NCI-H1694 (cell line): ENCODE data around the gene GPR55.
"Not testable (repeated sequence)": the region's sequence is repeated elsewhere in the genome, so short reads cannot be mapped to it uniquely, and the experiment has no call there.

Experiments
- DNase-seq: peaks from one replicate; lab custom pipeline; 2025; lab: John Stamatoyannopoulos, UW

Gene GPR55

DNA sequence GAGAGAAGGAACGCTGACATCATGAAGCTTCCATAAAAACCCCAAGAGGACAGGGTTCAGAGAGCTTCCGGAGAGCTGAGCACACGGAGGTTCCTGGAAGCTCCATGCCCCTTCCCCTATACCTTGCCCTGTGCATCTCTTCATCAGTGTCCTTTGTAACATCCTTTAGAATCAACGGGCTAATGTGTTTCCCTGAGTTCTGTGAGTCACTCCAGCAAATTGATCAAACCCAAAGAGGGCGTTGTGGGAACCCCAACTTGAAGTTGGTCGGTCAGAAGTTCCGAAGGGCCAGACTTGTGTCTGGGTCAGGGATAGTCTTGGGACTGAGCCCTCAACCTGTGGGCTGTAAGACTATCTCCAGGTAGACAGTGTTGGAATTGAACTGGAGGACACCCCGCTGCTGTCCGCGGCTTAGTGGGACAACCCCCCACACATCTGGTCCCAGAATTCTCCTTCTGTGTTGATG lies 25.9 kb upstream of the GPR55 start:
- no peak for DNase-seq

GRCh38 chr2:230949966-230950873 lies 25.2 kb upstream of the GPR55 start:
- no peak for DNase-seq

DNA sequence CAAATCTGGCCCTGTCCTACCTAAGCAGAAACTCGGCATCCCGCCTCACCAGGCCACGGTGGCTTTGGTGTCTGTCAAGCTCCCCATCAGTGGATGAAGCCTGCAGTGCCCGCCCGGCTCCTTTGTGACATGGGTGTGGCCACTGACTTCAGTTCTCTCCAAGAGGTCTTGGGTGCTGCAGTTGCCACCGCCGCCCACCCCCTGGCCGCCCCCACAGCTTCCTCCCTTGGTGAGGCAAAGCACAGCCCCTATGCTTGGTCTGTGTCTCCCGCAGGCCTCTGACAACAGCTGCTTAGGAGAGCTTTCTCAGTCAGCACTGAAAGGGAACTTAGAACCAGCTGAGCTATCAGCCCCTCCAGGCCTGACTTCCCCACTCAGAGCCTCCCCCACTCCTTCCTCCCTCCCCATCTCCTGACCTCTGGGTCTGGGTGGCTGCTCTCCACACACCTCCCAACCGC lies 22.9 kb upstream of the GPR55 start:
- no peak for DNase-seq

GRCh38 chr2:230947235-230947576 lies 22.2 kb upstream of the GPR55 start:
- no peak for DNase-seq

DNA sequence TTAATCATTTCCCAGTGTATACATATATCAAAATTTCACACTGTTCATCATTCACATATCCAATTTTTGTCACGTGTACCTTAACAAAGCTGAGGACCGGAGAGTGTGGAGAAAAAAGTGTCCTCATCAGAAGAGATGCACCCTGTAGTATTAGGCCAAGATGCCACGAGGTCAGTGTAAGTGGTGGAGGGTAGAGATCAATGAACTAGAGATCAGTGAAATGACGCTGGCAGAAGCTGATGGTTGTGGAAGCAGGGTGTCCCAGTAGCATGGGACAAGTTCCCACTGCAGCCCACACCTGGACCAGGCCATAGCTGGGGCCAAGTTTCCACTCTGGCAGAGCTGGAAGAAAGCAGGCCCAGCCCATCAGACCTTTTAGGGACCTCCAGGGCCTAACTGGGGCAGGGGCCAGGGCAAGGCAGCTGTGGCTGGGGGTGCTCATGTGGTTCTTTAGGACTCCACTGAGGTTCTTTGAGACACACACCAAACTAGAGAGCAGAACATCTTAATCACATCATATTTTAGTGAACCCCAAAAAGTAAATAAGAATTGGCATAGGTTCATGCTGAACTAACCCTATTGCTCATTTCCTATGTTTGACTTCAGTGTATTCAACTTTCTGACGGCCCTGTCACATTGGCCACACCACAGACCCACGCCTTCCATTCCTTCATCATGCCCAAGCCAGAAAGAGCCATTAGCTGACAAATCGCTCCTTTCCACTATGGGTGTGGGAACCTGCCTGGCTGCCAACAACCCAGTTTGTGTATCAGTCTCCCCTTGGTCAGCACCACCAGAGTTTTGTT lies 21.6 kb upstream of the GPR55 start:
- DNase-seq = no peak

GRCh38 chr2:230944757-230945372 lies 19.8 kb upstream of the GPR55 start:
- DNase-seq = no peak

DNA sequence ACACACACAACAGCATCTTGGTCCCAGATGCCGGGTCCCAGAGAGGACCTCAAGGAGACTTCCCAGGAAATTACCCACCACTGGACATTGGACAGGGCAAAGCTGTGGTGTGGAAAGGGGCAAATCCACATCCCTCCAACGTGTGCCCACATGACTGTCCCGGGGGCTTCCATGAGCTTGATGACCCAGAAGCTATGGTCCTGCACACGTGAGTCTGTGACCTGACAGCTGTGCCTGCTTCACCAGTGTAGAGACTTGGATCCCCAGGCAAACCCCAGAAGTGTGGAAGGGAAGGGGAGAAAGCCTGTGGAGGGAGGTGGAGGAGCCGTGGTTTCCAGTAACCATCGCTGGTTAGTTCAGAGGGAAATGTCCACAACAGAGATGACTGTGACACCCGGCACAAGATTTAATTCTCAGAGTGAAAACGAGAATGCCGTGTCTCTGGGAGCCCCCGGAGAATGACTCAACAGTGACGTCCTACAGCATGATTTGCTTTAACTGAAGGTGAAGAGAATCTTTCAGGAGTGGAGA lies 19.1 kb upstream of the GPR55 start:
- no peak for DNase-seq

- no peak for DNase-seq
These were observed 18.2 kb upstream of the GPR55 start for GRCh38 chr2:230942920-230943896.

- no peak for DNase-seq
These were observed 17.3 kb upstream of the GPR55 start for GRCh38 chr2:230942371-230942770.

DNA sequence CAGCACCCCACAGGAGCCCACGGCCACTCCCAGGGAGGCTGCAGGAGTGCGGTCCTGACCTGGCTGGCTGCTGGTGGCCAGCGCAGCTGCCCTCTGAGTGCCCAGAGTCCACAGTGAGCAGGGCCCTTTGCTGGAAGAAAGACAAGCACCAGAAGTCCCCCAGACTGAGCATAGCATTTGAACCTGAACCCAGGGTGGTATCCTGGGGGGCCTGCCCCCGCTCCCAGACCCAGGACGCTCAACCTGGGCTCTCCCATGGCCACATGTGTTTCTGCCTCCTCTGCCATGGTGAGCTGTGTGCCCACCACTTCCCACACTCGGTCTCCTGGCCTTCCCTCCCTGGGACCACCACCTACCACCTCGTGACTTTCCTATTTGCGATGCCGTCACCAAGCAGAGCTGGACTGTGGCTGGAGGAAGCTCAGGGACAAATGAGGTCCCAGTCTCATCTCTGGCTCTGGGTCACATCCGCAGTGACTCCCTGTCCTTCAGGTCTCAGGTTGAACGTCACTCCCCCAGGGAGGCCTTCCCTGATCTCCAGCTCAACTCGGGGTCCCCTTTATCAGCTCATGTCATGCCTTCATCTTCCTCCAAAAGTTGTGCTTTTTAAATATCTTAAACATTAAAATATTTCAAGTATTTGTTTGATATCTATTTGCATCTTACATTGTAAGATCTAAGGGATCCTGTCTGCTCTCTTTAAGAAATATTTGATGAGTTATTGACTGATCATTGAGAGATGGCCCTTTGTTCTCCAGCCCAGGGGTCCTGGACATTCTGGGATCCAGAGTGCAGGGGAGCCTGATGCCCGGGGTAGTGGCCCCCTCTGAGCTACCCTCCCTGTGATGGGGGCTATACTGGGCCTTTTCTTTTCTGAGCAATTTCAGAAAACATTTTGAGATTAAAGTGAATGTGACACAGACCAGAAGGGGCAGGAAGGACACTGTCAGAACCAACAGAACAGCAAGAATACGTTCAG lies 16.4 kb upstream of the GPR55 start:
- DNase-seq = no peak

DNA sequence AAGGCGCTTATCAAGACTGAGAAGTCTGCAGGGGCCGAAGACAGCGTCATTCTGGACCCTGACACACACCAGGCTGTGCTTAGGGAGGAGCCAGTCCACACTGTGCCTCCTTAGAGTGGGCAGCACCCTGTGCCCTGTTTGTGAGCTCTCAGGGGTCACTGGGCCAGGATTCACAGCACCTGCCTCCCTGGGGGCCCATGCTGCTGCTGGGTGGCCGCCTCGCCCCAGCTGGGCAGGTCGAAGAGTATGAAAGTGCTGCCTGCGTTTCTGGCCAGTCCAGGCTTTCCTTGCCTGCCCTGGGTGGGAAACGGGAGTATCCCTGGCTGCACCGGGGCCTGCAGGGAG lies 15.4 kb upstream of the GPR55 start:
- DNase-seq = no peak

DNA sequence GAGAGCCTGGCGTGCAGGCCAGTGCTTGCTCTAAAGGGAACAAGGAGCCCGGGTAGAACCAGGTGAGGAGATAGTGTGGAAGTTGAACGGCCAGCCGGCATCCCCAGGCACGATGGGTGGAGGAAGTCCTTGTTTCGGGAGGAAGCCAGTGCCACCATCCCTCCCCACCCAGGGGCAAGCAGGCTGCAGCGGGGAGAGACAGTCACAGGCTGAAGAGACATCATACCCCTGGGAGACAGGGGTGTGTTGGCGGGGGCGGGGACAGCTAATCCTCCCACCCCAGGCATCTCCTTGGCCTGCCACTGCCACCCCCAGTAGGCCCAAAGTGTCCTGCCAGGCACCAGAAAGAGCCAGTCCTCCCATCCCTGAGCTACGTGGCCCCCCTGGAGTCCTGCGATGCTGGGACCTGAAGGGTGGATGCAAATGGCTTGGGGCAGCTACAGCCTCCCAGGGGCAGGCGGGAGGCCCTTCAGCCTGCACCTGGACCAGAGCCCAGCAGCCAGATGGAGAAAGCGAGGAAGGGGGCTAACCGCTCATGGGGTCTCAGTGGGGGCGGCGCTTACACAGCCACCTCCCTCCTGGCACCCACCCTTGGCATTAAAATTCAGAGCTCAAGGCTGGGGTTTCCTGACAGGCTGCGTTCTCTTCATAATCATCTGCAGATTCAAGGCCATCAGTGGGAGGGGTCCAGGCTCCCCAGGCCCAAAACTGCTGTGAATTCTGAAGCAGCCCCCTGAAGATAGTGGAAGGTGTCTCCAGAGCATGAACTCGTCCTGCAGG lies 14.8 kb upstream of the GPR55 start:
- no peak for DNase-seq

DNA sequence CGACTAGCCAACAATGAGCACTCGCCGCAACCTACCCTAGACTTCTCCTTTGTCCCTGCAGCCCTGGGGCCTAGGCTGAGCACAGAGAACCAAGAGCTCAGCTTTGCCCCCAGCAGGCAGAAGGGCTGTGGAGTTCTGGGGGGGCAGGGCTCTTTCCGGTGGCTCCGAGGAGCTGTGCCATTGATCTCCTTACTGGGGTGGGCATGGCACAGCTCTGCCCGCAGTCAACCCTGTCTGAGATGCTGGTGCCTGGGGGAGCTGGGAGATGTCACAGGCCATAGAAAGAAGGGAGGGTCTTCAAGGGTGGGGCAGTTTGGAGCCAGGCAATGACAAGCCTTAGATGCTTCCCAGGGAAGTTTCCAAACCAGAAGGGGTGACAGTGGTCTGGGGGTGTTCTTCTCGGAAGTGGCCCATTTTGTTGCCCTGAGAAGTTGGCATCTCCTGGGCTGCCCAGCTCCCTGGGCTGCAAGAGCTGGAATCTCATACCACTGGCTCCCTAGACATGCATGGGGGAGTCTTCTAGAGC lies 14.1 kb upstream of the GPR55 start:
- no peak for DNase-seq

- no peak for DNase-seq
These were observed 13.5 kb upstream of the GPR55 start for GRCh38 chr2:230938516-230939065.

- DNase-seq = no peak
These were observed 13.1 kb upstream of the GPR55 start for GRCh38 chr2:230938098-230938497.

DNA sequence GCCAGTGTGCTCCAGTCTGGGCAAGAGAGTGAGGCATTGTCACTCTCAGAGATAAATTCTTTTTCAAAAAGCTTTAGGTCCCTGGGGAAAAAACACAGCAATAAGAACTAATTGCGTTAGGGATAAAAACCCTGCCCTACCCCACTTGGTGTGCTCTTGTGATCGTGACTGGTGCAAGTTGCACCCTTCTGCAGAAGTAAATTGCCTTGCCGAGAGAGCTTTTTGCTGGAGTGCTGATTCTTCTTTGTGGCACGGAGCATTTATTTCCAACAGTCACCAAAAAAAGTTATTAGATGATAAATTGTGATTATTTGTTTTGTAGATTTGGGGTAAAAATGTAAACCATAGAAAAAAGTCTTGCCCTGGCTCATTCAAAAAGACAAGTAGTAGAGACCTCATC lies 12.3 kb upstream of the GPR55 start:
- no peak for DNase-seq

- not testable (repeated sequence) for DNase-seq
These were observed 11.2 kb upstream of the GPR55 start for GRCh38 chr2:230936243-230936642.

DNA sequence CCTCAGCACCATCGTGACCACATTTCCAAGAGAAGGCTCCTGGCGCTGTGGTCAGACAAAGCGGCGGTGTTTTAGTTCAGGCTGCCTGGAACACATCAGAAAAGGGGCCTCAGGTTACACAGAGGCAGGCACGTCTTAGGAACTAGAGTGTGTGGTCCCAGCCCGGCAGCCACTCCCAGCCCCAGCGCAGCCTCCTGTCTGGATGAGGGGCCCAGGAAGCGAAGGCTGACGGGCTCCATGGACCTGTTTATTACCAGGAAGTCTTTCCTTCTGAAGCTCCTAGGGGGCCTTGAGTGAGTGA lies 10.0 kb upstream of the GPR55 start:
- no peak for DNase-seq
